ENCODE measurements around the gene FOXA2.

GRCh38 chr20:22617160-22617559 is 32.8 kb upstream of the FOXA2 start:
- TF ChIP-seq, protein P1, sequence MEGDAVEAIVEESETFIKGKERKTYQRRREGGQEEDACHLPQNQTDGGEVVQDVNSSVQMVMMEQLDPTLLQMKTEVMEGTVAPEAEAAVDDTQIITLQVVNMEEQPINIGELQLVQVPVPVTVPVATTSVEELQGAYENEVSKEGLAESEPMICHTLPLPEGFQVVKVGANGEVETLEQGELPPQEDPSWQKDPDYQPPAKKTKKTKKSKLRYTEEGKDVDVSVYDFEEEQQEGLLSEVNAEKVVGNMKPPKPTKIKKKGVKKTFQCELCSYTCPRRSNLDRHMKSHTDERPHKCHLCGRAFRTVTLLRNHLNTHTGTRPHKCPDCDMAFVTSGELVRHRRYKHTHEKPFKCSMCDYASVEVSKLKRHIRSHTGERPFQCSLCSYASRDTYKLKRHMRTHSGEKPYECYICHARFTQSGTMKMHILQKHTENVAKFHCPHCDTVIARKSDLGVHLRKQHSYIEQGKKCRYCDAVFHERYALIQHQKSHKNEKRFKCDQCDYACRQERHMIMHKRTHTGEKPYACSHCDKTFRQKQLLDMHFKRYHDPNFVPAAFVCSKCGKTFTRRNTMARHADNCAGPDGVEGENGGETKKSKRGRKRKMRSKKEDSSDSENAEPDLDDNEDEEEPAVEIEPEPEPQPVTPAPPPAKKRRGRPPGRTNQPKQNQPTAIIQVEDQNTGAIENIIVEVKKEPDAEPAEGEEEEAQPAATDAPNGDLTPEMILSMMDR (IDR thresholded peaks at IDR 0.05): no peak
- TF ChIP-seq ZFX (IDR thresholded peaks at IDR 0.05; ENCODE audit: borderline replicate concordance): no peak

All from 22Rv1 (cell line).